Effector memory CD4-positive, alpha-beta T cell (primary cell): ENCODE measurements around the gene PLXDC2.

Experiments used
- DNase-seq, 3 donors: peaks; one replicate each; pipeline ENCODE4 v3.0.0-alpha.2; 2020
- H3K27ac ChIP-seq: 2 replicates; pipeline ENCODE4 v1.7.0; 2013; ENCODE audit warnings: mild to moderate bottlenecking, low read length, moderate library complexity; ENCODE audit not compliant: insufficient read depth, poor library complexity, severe bottlenecking
- H3K27me3 ChIP-seq: replicated peaks from 2 replicates; pipeline ENCODE4 v1.7.0; 2013; ENCODE audit warnings: mild to moderate bottlenecking, low read length; ENCODE audit not compliant: insufficient read depth, control insufficient read depth, poor library complexity, severe bottlenecking
- H3K36me3 ChIP-seq: 2 replicates; pipeline ENCODE4 v1.7.0; 2013; ENCODE audit warnings: mild to moderate bottlenecking, low read length, moderate library complexity; ENCODE audit not compliant: control insufficient read depth, insufficient read depth
- H3K4me1 ChIP-seq: 2 replicates; pipeline ENCODE4 v1.7.0; 2013; ENCODE audit warnings: low read length, mild to moderate bottlenecking; ENCODE audit not compliant: control insufficient read depth, insufficient read depth, poor library complexity, severe bottlenecking
- H3K4me3 ChIP-seq: 2 replicates; pipeline ENCODE4 v1.7.0; 2013; ENCODE audit warnings: low read length, low read depth, mild to moderate bottlenecking; ENCODE audit not compliant: insufficient read depth, poor library complexity, severe bottlenecking
- H3K9me3 ChIP-seq: 2 replicates; pipeline ENCODE4 v1.7.0; 2013; ENCODE audit warnings: mild to moderate bottlenecking, low read length, moderate library complexity; ENCODE audit not compliant: control insufficient read depth

Gene PLXDC2

DNA sequence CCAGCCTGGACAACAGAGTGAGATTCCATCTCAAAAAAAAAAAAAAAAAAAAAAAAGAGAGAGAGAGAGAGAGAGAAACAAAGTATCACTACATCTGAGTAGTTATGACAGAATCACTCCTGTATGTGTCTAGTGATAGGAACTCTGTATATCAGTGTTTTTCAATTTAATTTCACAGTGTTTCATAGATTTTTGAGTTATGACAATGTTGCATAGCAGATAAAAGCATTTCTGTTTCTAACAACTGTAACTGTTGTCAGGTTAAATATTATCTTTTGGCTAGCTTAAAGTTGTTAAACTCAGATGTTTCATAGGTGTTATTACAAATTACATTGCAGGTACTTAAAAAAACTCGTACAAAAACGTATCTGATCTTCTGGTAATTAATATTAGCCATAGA is 60.3 kb downstream of the PLXDC2 start:
- H3K4me1 ChIP-seq = no peaks in the 10 kb centered on the region
- no peak overlapping the region for H3K27ac ChIP-seq
- no peak overlapping the region for H3K4me3 ChIP-seq
- no peak for DNase-seq
- no peaks in the 10 kb centered on the region for H3K27me3 ChIP-seq
- no peaks in the 10 kb centered on the region for H3K36me3 ChIP-seq
- H3K9me3 ChIP-seq = no peaks in the 10 kb centered on the region

DNA sequence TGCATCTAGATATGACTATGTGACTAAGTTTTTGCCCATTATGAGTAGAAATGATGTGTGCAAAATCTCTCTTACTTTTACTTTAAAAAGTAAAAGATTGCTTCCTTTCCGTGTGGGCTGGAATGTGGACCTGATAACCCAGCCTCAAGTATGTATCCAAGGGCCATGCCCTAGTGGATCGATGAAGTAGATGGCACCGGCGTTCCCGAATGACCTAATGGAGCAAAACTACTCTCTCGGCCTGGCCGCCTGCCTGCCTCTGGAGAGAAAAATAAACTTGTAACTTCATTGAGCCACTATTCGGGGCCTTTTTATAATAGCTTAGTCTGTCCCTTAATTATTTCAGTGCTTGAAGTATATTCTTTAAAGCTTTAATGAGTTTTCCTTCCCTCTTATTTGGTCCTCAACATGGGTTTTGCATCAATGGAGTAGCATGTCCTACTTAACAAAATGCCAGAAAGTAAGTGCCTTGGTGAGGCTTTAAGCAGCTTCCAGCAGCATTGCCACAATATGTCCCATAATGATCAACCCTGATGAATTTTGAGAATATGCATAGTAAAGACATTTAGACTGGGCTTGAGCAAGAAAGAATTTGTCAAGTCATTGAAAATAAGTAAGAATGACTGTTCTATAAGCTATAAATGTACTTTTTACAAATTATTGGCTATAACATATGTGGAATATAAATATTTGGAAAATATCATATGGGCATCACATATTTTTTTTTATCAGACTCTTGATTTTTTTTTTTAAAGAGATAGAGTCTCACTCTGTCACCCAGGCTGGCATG is 61.4 kb downstream of the PLXDC2 start:
- Histone ChIP-seq H3K27ac (no peak overlapping the region), H3K4me3 (no peak overlapping the region), H3K27me3 (no peaks in the 10 kb centered on the region), H3K4me1 (no peaks in the 10 kb centered on the region), H3K36me3 (no peaks in the 10 kb centered on the region), H3K9me3 (no peaks in the 10 kb centered on the region)
- no peak for DNase-seq

DNA sequence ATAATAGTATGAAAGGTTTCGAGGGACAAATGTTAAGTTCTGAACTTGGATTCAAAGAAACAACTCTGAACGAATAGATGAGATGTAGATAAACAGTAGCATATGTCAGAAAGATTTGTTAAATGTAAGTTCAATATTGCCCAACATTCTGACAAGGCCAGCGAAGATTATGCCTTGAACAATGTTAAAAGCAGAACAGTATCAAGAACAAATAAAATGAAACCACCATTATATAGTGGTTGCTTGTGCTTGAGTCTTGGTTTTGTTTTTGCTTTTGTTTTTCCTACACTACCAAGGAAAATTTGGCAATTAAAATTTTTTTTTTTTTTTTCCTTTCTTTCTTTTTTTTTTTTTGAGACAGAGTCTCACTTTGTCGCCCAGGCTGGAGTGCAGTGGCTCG is 66.4 kb downstream of the PLXDC2 start:
- no peaks in the 10 kb centered on the region for H3K9me3 ChIP-seq
- H3K4me1 ChIP-seq = no peaks in the 10 kb centered on the region
- H3K27me3 ChIP-seq = no peaks in the 10 kb centered on the region
- DNase-seq = no peak
- H3K4me3 ChIP-seq = no peak overlapping the region
- H3K36me3 ChIP-seq = no peaks in the 10 kb centered on the region
- H3K27ac ChIP-seq = no peak overlapping the region

DNA sequence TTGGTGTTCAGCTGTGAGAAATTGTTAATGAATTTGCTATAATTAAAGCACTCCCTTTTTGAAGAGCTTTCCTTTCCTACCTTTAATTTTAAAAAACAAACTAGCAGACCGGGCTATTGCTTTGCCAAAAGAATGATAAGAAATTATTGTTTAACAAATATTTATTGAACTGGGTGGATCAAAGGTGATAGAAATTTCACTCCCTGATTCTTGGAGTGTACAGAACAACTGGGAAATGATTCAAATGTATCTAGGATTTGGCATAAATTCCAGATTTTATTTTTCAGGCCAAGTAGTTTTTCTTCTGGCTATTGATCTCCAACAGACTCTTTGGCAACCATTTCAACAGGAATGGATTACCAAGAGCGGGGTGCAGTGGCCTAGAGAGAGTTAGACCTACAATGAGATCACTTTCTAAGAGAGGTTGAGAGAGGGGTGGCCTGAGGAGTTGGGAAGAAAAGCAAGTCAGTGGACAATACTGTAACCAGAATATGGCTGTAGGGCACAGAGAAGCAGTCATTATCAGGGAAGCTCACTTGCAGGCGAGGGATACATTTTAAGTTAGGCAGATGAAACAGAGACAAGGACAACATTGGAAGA is 71.9 kb downstream of the PLXDC2 start:
- H3K9me3 ChIP-seq = no peaks in the 10 kb centered on the region
- no peak overlapping the region for H3K4me3 ChIP-seq
- no peaks in the 10 kb centered on the region for H3K27me3 ChIP-seq
- no peak for DNase-seq
- H3K27ac ChIP-seq = no peak overlapping the region
- no peaks in the 10 kb centered on the region for H3K4me1 ChIP-seq
- no peaks in the 10 kb centered on the region for H3K36me3 ChIP-seq

DNA sequence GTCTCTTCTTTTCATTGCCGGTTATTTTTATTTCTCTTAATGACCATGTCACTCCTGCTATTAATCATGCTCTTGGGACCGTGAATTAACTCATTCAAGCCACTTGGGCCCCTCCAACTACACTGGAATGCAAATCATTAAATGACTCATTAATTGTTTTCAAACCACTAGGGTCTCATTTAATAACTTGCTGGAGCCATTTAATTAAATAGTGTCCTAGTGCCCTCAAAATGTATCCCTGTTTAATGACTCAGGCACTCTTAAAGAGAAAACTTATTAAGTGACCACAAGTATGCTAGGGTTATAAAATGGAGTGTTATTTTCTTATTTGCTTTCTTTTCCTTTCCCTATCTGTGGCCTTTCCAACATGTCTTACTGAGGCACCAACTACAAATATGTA is 73.0 kb downstream of the PLXDC2 start:
- H3K4me1 ChIP-seq = no peaks in the 10 kb centered on the region
- no peaks in the 10 kb centered on the region for H3K9me3 ChIP-seq
- no peak for DNase-seq
- H3K36me3 ChIP-seq = no peaks in the 10 kb centered on the region
- H3K27me3 ChIP-seq = no peaks in the 10 kb centered on the region
- no peak overlapping the region for H3K4me3 ChIP-seq
- no peak overlapping the region for H3K27ac ChIP-seq

DNA sequence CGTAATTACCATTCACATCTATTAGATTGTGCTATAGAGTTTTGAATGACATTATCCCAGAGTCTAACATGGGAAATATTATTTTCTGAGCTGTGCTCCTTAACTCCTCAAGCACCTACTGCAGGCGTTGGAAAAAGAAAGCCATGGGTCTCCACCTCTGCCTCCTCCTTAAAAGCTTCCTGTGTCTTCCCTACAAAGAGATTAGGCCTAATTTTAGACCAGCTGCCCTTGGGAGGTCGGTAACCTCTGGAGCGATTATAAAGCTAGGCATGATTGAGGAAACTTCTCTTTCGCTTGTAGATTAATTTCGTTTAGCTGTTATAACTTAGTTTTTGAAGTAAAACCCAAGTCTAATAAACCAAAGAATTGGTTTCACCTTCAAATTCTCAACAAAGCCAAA is 75.2 kb downstream of the PLXDC2 start:
- no peaks in the 10 kb centered on the region for H3K4me1 ChIP-seq
- no peaks in the 10 kb centered on the region for H3K27me3 ChIP-seq
- H3K36me3 ChIP-seq = no peaks in the 10 kb centered on the region
- no peaks in the 10 kb centered on the region for H3K9me3 ChIP-seq
- no peak for DNase-seq
- no peak overlapping the region for H3K4me3 ChIP-seq
- H3K27ac ChIP-seq = no peak overlapping the region

DNA sequence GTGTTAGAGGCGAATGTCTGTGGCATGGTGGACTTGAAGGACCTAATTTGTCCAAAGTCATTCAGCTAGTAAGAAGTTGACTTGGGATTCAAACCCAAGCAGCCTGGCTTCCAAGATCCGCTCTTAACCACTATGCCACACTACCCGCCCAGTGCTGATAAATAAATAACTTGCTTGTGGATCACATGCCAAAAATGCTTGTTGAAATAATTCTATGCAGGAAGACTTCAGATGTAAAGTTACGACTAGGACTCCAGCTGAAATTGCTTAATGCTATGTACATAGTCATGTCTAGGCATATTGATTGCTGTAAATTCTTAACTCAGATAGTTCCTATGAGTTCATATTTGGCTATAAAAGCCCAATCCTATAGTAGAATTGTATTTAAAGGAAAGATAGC is 76.0 kb downstream of the PLXDC2 start:
- H3K4me1 ChIP-seq = no peaks in the 10 kb centered on the region
- no peak for DNase-seq
- H3K27ac ChIP-seq = no peak overlapping the region
- no peaks in the 10 kb centered on the region for H3K36me3 ChIP-seq
- H3K9me3 ChIP-seq = no peaks in the 10 kb centered on the region
- no peak overlapping the region for H3K4me3 ChIP-seq
- H3K27me3 ChIP-seq = no peaks in the 10 kb centered on the region

DNA sequence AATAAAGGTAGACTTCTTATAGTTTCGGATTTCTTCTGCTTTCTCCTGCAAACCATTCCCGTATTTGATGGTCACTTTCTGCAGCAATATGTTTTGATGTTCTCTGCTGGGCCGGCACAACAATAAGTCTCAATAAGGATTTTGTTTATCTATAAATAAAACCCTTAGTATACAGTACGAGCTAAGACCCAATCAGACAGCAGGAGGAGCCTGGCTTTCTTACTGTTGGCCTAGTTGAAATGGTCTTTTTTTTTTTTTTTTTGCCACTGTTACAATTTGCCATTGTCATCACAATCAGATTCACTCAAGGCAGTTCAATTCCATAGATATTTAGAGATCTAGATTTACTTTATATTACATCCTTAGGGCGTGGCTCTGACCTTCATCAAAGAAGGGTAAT is 76.4 kb downstream of the PLXDC2 start:
- no peaks in the 10 kb centered on the region for H3K4me1 ChIP-seq
- H3K36me3 ChIP-seq = no peaks in the 10 kb centered on the region
- no peak overlapping the region for H3K27ac ChIP-seq
- no peaks in the 10 kb centered on the region for H3K9me3 ChIP-seq
- no peaks in the 10 kb centered on the region for H3K27me3 ChIP-seq
- DNase-seq = no peak
- H3K4me3 ChIP-seq = no peak overlapping the region

DNA sequence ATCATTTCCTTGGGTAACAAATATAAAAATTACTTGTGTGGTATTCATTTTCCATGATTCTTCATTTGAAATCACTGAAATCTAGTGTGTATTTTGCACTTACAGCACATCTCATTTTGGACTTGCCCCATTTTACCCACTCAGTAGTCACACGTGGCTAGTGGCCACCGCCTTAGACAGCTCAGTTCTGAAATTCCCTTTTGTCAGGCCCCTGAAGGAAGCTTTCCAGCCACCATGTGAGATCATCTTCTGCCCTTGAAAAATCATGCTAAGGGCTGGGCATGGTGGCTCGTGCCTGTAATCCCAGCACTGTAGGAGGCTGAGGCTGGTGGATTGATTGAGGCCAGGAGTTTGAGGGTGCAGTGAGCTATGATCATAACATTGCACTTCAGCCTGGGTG is 79.3 kb downstream of the PLXDC2 start:
- Histone ChIP-seq H3K4me1 (no peaks in the 10 kb centered on the region), H3K27me3 (no peaks in the 10 kb centered on the region), H3K9me3 (no peaks in the 10 kb centered on the region), H3K4me3 (no peak overlapping the region), H3K36me3 (no peaks in the 10 kb centered on the region), H3K27ac (no peak overlapping the region)
- no peak for DNase-seq

DNA sequence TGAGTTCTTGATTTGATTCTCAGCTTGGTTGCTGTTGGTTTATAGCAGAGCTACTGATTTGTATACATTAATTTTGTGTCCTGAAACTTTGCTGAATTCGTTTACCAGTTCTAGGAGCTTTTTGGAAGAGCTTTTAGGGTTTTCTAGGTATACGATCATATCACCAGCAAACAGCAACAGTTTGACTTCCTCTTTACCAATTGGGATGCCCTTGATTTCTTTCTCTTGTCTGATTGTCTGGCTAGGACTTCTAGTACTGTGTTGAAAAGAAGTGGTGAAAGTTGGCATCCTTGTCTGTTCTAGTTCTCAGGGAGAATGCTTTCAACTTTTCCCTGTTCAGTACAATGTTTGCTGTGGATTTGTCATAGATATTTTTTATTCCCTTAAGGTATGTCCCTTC is 86.2 kb downstream of the PLXDC2 start:
- no peaks in the 10 kb centered on the region for H3K9me3 ChIP-seq
- no peaks in the 10 kb centered on the region for H3K36me3 ChIP-seq
- H3K27me3 ChIP-seq = no peaks in the 10 kb centered on the region
- no peak overlapping the region for H3K4me3 ChIP-seq
- no peak overlapping the region for H3K27ac ChIP-seq
- H3K4me1 ChIP-seq = no peaks in the 10 kb centered on the region
- DNase-seq = no peak
